ENCODE data around the gene KRT38. TPM values are rescaled to one million over a fixed set of nuclear protein-coding genes. Genes with fewer than 3 reads are reported as not detected.
A peak's percentile ranks its signal among the peaks of the same experiment; 100 is the strongest.

Gene KRT38
- total and polyA plus RNA-seq, 2 of the 8 experiments (the other 6 are each of a cell fraction or from before 2014, with no cell fraction given): not detected

DNA sequence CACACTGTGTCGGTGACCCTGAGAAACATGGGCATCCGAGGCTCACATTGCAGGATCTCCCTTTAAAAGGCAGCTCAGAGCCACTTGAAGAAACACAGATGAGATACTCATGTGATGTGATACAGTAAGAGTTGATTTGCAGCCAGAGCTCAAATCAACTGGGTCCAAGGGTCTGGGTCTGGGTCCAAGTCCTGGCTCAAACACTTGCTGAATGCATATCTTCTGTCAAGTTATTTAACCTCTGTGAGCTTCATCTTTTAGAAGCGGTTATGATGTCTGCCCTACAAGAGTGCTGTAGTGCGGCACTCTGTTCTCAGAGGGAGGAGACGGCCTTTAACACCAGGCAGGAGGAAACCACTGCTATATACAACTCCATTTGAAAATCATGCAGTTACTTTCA, 6.4 kb downstream of the KRT38 start:
- Histone ChIP-seq H2AFZ (ENCODE audit: low read length) (0 out of 2 replicates have a peak overlapping the region, but pooled peaks have one; percentile 75), H4K20me1 (replicated peaks in 1 of 2; ENCODE audit: control insufficient read depth in 1 of 2, insufficient read depth in 2 of 2, low read length in 2 of 2) (no peaks in the 10 kb centered on the region), H3K27ac (ENCODE audit: low read depth, low read length) (no peak overlapping the region), H2BK120ac (replicated peaks; ENCODE audit: low read depth, low read length) (no peak overlapping the region), H4K8ac (ENCODE audit: extremely low read depth, insufficient read depth, low read length) (no peak overlapping the region), H2BK5ac (ENCODE audit: low read depth, low read length) (no peak overlapping the region), H3K79me2 (ENCODE audit: control insufficient read depth in 1 of 2, insufficient read depth in 2 of 2, low read length in 2 of 2) (no peaks in the 10 kb centered on the region), H3K23ac (ENCODE audit: insufficient read length) (no peak overlapping the region), H4K5ac (ENCODE audit: insufficient read length, low read depth, low read length) (no peak overlapping the region), H2AK5ac (ENCODE audit: low read depth, low read length) (no peak overlapping the region), H3K79me1 (ENCODE audit: low read depth, low read length) (no peaks in the 10 kb centered on the region), H3K9ac (replicated peaks in 1 of 4; ENCODE audit: extremely low read depth in 1 of 4, low read depth in 3 of 4, low read length in 3 of 4) (no peak overlapping the region), H3K9me3 (ENCODE audit: insufficient read depth in 2 of 2, low read depth in 1 of 2, low read length in 1 of 2) (no peaks in the 10 kb centered on the region; a peak in 1 of 4 replicates), H3K4ac (replicated peaks; ENCODE audit: insufficient read length, low read depth, low read length) (no peak overlapping the region), H3K14ac (ENCODE audit: insufficient read length) (no peak overlapping the region), H4K91ac (replicated peaks; ENCODE audit: insufficient read length, low read length) (no peak overlapping the region), H3K4me2 (ENCODE audit: insufficient read depth in 1 of 2, low read depth in 2 of 2, low read length in 2 of 2) (no peak overlapping the region), H2BK20ac (ENCODE audit: low read length) (no peak overlapping the region), H3K27me3 (replicated peaks in 1 of 4; ENCODE audit: control insufficient read depth in 3 of 4, extremely low read depth in 1 of 4, insufficient read depth in 3 of 4, low read length in 3 of 4) (no peaks in the 10 kb centered on the region), H3K36me3 (ENCODE audit: control insufficient read depth in 2 of 4, insufficient read depth in 4 of 4, low read length in 3 of 4) (no peaks in the 10 kb centered on the region), H3K4me3 (ENCODE audit: extremely low read depth in 1 of 4, insufficient read depth in 2 of 4, low read depth in 3 of 4, low read length in 4 of 4) (no peak overlapping the region), H3K23me2 (ENCODE audit: low read depth, low read length) (no peaks in the 10 kb centered on the region), H2BK12ac (ENCODE audit: low read depth, low read length) (no peak overlapping the region), H3K18ac (ENCODE audit: extremely low read depth, low read length) (no peak overlapping the region), H2BK15ac (ENCODE audit: low read length) (no peak overlapping the region), H3K4me1 (replicated peaks in 1 of 4; ENCODE audit: control insufficient read depth in 3 of 4, insufficient read depth in 4 of 4, low read length in 3 of 4) (no peaks in the 10 kb centered on the region), H3K56ac (replicated peaks; ENCODE audit: insufficient read length, low read depth, low read length) (no peak overlapping the region)
- FAIRE-seq (no peak), DNase-seq (ENCODE audit: low read depth in 1 of 2, low spot score in 2 of 2) (no peak)
- TF ChIP-seq, protein P1, sequence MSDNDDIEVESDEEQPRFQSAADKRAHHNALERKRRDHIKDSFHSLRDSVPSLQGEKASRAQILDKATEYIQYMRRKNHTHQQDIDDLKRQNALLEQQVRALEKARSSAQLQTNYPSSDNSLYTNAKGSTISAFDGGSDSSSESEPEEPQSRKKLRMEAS (IDR thresholded peaks at IDR 0.05): no peak
- no peak for TF ChIP-seq RNF2 (IDR thresholded peaks at IDR 0.05; ENCODE audit: borderline replicate concordance, low read depth, low read length, missing control alignments, poor library complexity, severe bottlenecking)
- no peak for TF ChIP-seq BRCA1 (IDR thresholded peaks at IDR 0.05; ENCODE audit: low read depth, low read length)
- TF ChIP-seq RFX5 (IDR thresholded peaks at IDR 0.05; ENCODE audit: borderline replicate concordance, low read depth, low read length): no peak
- TF ChIP-seq SRF (IDR thresholded peaks at IDR 0.05; ENCODE audit: low read depth, low read length): no peak
- TF ChIP-seq NRF1 (IDR thresholded peaks at IDR 0.05; ENCODE audit: low read depth, low read length): no peak
- TF ChIP-seq, protein P2, sequence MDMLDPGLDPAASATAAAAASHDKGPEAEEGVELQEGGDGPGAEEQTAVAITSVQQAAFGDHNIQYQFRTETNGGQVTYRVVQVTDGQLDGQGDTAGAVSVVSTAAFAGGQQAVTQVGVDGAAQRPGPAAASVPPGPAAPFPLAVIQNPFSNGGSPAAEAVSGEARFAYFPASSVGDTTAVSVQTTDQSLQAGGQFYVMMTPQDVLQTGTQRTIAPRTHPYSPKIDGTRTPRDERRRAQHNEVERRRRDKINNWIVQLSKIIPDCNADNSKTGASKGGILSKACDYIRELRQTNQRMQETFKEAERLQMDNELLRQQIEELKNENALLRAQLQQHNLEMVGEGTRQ (IDR thresholded peaks at IDR 0.05; ENCODE audit: low read length): no peak
- TF ChIP-seq RXRA (IDR thresholded peaks at IDR 0.05; ENCODE audit: insufficient read depth, low read depth, low read length): no peak
- no peak for TF ChIP-seq SIX5 (IDR thresholded peaks at IDR 0.05; ENCODE audit: low read depth, low read length)
- no peak for TF ChIP-seq FOSL1 (IDR thresholded peaks at IDR 0.05; ENCODE audit: insufficient read depth, low read depth, low read length)
- no peak for TF ChIP-seq CTBP2 (IDR thresholded peaks at IDR 0.05; ENCODE audit: borderline replicate concordance, insufficient read depth, insufficient read length, low read length)
- TF ChIP-seq ASH2L (IDR thresholded peaks at IDR 0.05; ENCODE audit: low read length): no peak
- ChIA-PET POLR2A (ENCODE audit: partially characterized antibody) (interaction anchor here (0.6 kb wide), 2 partner anchors 91 to 221 kb away, joined by 3 to 4 read pairs; no protein-coding TSS in a partner anchor), CTCF (ENCODE audit: partially characterized antibody) (interaction anchor here (0.6 to 2.0 kb wide), 9 partner anchors 10 to 409 kb away, joined by 3 to 11 read pairs (median 5); partner anchors contain the start of gene KRT37)
- WGBS, 2 experiments (ENCODE audit: extremely low coverage in 1 of 2, insufficient coverage in 1 of 2, insufficient read length in 1 of 2, insufficient replicate concordance in 2 of 2, low coverage in 1 of 2, low lambda C conversion rate in 2 of 2, missing lambda C conversion rate in 1 of 2): 80% methylated on average over 5 of the region's 5 CpGs; no CpG with 5 or more reads in 1 of the 2 experiments

Data from H1 (cell line).